ENCODE results near the gene BBLN.
"Not testable (repeated sequence)": the region's sequence is repeated elsewhere in the genome, so short reads cannot be mapped to it uniquely, and the experiment has no call there.

Gene BBLN

GRCh38 chr9:128159784-128160602 is at the start of gene BBLN:
TSS of gene BBLN (plus strand) at chr9:128160265. CDS start at chr9:128160408, 143 bp downstream.
- peak; percentile 98 for DNase-seq

- not testable (repeated sequence) for DNase-seq
Measured at GRCh38 chr9:128111726-128112125, 48.3 kb upstream of the BBLN start.

- no peak for DNase-seq
Measured at GRCh38 chr9:128113526-128114325, 46.3 kb upstream of the BBLN start.

GRCh38 chr9:128114326-128115186 is 45.5 kb upstream of the BBLN start:
- DNase-seq, result no peak

- DNase-seq, result no peak
Measured at GRCh38 chr9:128115187-128116103, 44.6 kb upstream of the BBLN start.

- DNase-seq, result no peak
Measured at GRCh38 chr9:128116104-128117083, 43.7 kb upstream of the BBLN start.

GRCh38 chr9:128117613-128118471 is 42.2 kb upstream of the BBLN start:
- DNase-seq, result peak; percentile 98

GRCh38 chr9:128118472-128118857 is 41.6 kb upstream of the BBLN start:
- DNase-seq, result no peak

- DNase-seq, result no peak
Measured at GRCh38 chr9:128118971-128119665, 40.9 kb upstream of the BBLN start.

- DNase-seq, result no peak
Measured at GRCh38 chr9:128120061-128120740, 39.9 kb upstream of the BBLN start.

- DNase-seq, result no peak
Measured at GRCh38 chr9:128120741-128121465, 39.2 kb upstream of the BBLN start.

GRCh38 chr9:128121466-128121810 is 38.6 kb upstream of the BBLN start:
- DNase-seq, result no peak

- DNase-seq, result no peak
Measured at GRCh38 chr9:128121924-128122808, 37.9 kb upstream of the BBLN start.

- DNase-seq, result no peak
Measured at GRCh38 chr9:128122809-128123175, 37.3 kb upstream of the BBLN start.

- no peak for DNase-seq
Measured at GRCh38 chr9:128123451-128124080, 36.5 kb upstream of the BBLN start.

GRCh38 chr9:128124451-128124850 is 35.6 kb upstream of the BBLN start:
- no peak for DNase-seq
